ENCODE data around the gene CCDC158.

The CCDC158 gene

DNA sequence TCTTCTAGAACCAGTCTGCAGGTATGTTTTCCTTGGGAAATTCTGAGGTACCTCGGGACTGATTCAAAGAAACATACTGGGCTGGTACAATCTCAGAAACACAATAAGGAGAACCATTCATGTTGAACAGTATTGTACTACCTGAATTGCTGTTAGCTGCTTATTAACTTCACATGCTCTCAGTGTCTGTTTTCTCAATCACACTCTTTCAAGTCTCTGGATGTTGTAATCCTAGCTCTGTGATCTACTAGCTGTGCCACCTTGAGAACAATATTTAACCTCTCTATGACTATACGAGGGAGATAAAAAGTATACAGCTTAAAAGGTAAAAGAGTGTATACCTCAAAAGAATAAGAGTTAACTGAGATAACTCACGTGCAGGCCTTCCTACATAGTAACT, 10.3 kb downstream of the CCDC158 start:
- Histone ChIP-seq H3K9me2 (ENCODE audit: low read depth, low read length) (no peaks in the 10 kb centered on the region), H4K20me1 (ENCODE audit: insufficient read depth, low read length) (no peaks in the 10 kb centered on the region), H3K4me1 (ENCODE audit: insufficient read depth, low read length, severe bottlenecking) (no peaks in the 10 kb centered on the region), H3F3A (ENCODE audit: insufficient read depth, low read length) (no peaks in the 10 kb centered on the region), H3K4me2 (ENCODE audit: low read length) (no peak overlapping the region), H2AFZ (ENCODE audit: low read length) (no peak overlapping the region), H3K79me2 (ENCODE audit: insufficient read depth, low read length) (no peaks in the 10 kb centered on the region), H3K9ac (ENCODE audit: low read length) (no peak overlapping the region), H3K27ac (ENCODE audit: low read depth, low read length, poor library complexity, severe bottlenecking) (no peak overlapping the region), H3K9me3 (ENCODE audit: low read length) (no peaks in the 10 kb centered on the region), H3K27me3 (ENCODE audit: insufficient read depth, low read length) (no peaks in the 10 kb centered on the region), H3K4me3 (ENCODE audit: low read depth, low read length, poor library complexity, severe bottlenecking) (no peak overlapping the region), H3K36me3 (ENCODE audit: insufficient read depth, low read length) (no peaks in the 10 kb centered on the region)
- TF ChIP-seq CTCF (IDR thresholded peaks at IDR 0.05; ENCODE audit: low read length) (no peak), EZH2 (IDR thresholded peaks at IDR 0.05; ENCODE audit: borderline replicate concordance, low read length) (no peak)

DNA sequence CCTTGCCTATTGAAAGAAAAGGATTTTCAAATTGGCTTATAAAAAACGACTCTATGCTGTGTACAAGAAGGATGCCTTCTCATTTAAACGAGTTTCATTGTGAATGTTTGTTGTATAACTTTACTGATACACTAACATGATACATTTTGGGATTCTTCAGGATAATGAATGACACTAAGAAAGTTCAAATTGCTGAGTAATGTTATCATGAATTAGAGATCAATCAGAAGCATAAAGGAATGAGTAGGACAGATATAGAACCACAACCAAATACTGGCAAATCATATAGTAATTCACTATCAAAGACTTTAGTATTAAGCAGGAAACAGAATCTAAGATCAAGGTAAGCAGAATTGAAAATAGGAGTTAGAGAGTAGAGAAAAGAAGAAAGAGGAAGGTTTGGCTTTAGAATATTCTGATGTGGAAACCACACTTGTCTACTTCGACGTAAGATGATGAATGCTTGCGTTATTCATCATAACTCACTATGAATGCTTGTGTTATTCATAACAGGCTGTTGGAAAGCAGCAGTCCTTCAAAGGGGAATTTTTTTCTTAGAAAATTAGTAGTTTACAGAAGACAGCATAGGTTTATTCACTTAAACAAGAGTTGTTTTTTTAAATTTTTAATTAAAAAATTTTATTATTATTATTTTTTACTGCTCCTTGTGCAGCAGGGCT, 13.4 kb downstream of the CCDC158 start:
- TF ChIP-seq EZH2 (IDR thresholded peaks at IDR 0.05; ENCODE audit: borderline replicate concordance, low read length) (no peak), CTCF (IDR thresholded peaks at IDR 0.05; ENCODE audit: low read length) (no peak)
- no peaks in the 10 kb centered on the region for H3K9me3 ChIP-seq (ENCODE audit: low read length)
- H4K20me1 ChIP-seq (ENCODE audit: insufficient read depth, low read length): no peaks in the 10 kb centered on the region
- no peak overlapping the region for H2AFZ ChIP-seq (ENCODE audit: low read length)
- no peaks in the 10 kb centered on the region for H3F3A ChIP-seq (ENCODE audit: insufficient read depth, low read length)
- no peaks in the 10 kb centered on the region for H3K9me2 ChIP-seq (ENCODE audit: low read depth, low read length)
- no peaks in the 10 kb centered on the region for H3K79me2 ChIP-seq (ENCODE audit: insufficient read depth, low read length)
- no peaks in the 10 kb centered on the region for H3K4me1 ChIP-seq (ENCODE audit: insufficient read depth, low read length, severe bottlenecking)
- no peaks in the 10 kb centered on the region for H3K27me3 ChIP-seq (ENCODE audit: insufficient read depth, low read length)
- H3K36me3 ChIP-seq (ENCODE audit: insufficient read depth, low read length): no peaks in the 10 kb centered on the region
- no peak overlapping the region for H3K4me2 ChIP-seq (ENCODE audit: low read length)
- no peak overlapping the region for H3K9ac ChIP-seq (ENCODE audit: low read length)
- no peak overlapping the region for H3K27ac ChIP-seq (ENCODE audit: low read depth, low read length, poor library complexity, severe bottlenecking)
- no peak overlapping the region for H3K4me3 ChIP-seq (ENCODE audit: low read depth, low read length, poor library complexity, severe bottlenecking)

- H3K4me1 ChIP-seq (ENCODE audit: insufficient read depth, low read length, severe bottlenecking): no peaks in the 10 kb centered on the region
- H4K20me1 ChIP-seq (ENCODE audit: insufficient read depth, low read length): no peaks in the 10 kb centered on the region
- H3K27me3 ChIP-seq (ENCODE audit: insufficient read depth, low read length): no peaks in the 10 kb centered on the region
- H3K27ac ChIP-seq (ENCODE audit: low read depth, low read length, poor library complexity, severe bottlenecking): no peak overlapping the region
- no peaks in the 10 kb centered on the region for H3F3A ChIP-seq (ENCODE audit: insufficient read depth, low read length)
- H3K9me3 ChIP-seq (ENCODE audit: low read length): no peaks in the 10 kb centered on the region
- H3K36me3 ChIP-seq (ENCODE audit: insufficient read depth, low read length): no peaks in the 10 kb centered on the region
- TF ChIP-seq CTCF (IDR thresholded peaks at IDR 0.05; ENCODE audit: low read length) (no peak), EZH2 (IDR thresholded peaks at IDR 0.05; ENCODE audit: borderline replicate concordance, low read length) (no peak)
- no peaks in the 10 kb centered on the region for H3K9me2 ChIP-seq (ENCODE audit: low read depth, low read length)
- H3K9ac ChIP-seq (ENCODE audit: low read length): no peak overlapping the region
- H3K4me3 ChIP-seq (ENCODE audit: low read depth, low read length, poor library complexity, severe bottlenecking): no peak overlapping the region
- no peak overlapping the region for H2AFZ ChIP-seq (ENCODE audit: low read length)
- H3K79me2 ChIP-seq (ENCODE audit: insufficient read depth, low read length): no peaks in the 10 kb centered on the region
- H3K4me2 ChIP-seq (ENCODE audit: low read length): no peak overlapping the region
Measured at GRCh38 chr4:76406081-76406480, 14.9 kb downstream of the CCDC158 start.
